Activated T-helper 17 cell treated with anti-CD3 and anti-CD28 coated beads, Interleukin-2, amount 50 U/mL, for 72 hours (primary cell): ENCODE results near the gene BICDL1. TPM values are rescaled to one million over a fixed set of nuclear protein-coding genes. Genes with fewer than 3 reads are reported as not detected.
"Not testable (repeated sequence)": the region's sequence is repeated elsewhere in the genome, so short reads cannot be mapped to it uniquely, and the experiment has no call there.

ENCODE experiments used
- ATAC-seq: fragments of 150-1000 bp; cut with Tn5 transposase; replicated peaks from 2 replicates; pipeline ENCODE4 v1.10.0; 2021; ENCODE audit warnings: mild to moderate bottlenecking, moderate library complexity
- H3K27ac Mint-ChIP-seq: one replicate; pipeline ENCODE4 v1.8.0; 2022; ENCODE audit warnings: mixed read lengths
- H3K27me3 Mint-ChIP-seq: one replicate; pipeline ENCODE4 v1.8.0; 2022; ENCODE audit warnings: mixed read lengths
- H3K36me3 Mint-ChIP-seq: one replicate; pipeline ENCODE4 v1.8.0; 2022; ENCODE audit warnings: low read depth, mild to moderate bottlenecking, mixed read lengths
- H3K4me1 Mint-ChIP-seq: one replicate; pipeline ENCODE4 v1.8.0; 2022; ENCODE audit warnings: mixed read lengths
- H3K4me3 Mint-ChIP-seq: one replicate; pipeline ENCODE4 v1.8.0; 2022; ENCODE audit warnings: mild to moderate bottlenecking, mixed read lengths
- H3K9me3 Mint-ChIP-seq: one replicate; pipeline ENCODE4 v1.8.0; 2022; ENCODE audit warnings: mixed read lengths
- total RNA-seq, 2 donors: library from RNA; stranded (reverse); gene quantifications; one replicate each; pipeline ENCODE4 v1.2.3, GENCODE V29; 2022

The BICDL1 gene
- total RNA-seq, 2 donors from 2014 or later = 36.9 to 91.6 TPM

DNA sequence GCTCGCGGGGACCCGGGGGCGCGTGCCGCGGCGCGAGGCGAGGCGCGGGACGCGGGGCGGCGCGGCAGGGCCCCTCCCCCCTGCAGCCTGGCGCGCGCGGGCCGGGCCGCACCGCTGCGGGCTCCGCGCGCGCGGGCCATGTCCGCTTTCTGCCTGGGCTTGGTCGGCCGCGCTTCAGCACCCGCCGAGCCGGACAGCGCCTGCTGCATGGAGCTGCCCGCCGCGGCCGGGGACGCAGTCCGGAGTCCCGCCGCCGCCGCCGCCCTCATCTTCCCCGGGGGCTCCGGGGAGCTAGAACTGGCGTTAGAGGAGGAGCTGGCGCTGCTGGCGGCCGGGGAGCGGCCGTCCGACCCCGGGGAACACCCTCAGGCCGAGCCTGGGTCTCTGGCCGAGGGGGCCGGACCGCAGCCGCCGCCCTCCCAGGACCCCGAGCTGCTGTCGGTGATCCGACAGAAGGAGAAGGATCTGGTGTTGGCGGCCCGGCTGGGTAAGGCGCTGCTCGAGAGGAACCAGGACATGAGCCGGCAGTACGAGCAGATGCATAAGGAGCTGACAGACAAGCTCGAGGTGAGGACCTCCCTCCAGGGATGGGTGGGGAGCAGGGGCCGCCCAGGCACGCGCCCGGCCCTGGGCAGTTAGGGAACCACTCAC lies 820 bp downstream of the BICDL1 start:
- Mint-ChIP-seq H3K4me1 (peaks cover 11% of the 10 kb centered on the region), H3K27me3 (no peaks in the 10 kb centered on the region), H3K27ac (peak overlapping the region; percentile 89), H3K4me3 (peak overlapping the region; percentile 88), H3K9me3 (no peaks in the 10 kb centered on the region), H3K36me3 (peaks cover 49% of the 10 kb centered on the region)
- ATAC-seq = peak; percentile 26

DNA sequence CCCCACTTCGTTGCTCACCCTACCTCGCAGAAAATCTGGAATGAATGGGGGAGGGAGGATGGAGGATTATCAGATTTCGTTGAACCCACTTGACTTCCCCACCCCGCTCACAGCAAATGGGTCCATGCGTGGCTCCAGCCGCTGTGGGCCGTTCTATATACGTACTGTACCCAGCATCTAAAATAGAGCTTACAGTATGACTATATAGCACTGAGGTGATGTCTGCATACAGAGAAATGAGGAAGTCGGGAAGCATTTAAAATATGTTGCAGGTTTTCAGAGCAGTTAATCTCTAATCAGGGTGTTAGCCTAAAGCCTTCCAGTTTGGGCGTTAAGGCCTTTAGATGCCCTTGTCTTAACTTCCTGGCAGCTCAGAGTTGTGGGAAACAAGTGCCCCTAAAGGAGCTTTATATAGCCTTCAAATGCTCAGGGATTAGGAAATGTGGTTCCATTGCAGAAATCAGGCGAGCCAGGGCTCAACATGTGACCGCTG lies 1.4 kb downstream of the BICDL1 start:
- no peaks in the 10 kb centered on the region for H3K27me3 Mint-ChIP-seq
- no peaks in the 10 kb centered on the region for H3K9me3 Mint-ChIP-seq
- H3K27ac Mint-ChIP-seq = peak overlapping the region; percentile 89
- H3K4me3 Mint-ChIP-seq = peak overlapping the region; percentile 88
- no peak for ATAC-seq
- peaks cover 54% of the 10 kb centered on the region for H3K36me3 Mint-ChIP-seq
- peaks cover 11% of the 10 kb centered on the region for H3K4me1 Mint-ChIP-seq

DNA sequence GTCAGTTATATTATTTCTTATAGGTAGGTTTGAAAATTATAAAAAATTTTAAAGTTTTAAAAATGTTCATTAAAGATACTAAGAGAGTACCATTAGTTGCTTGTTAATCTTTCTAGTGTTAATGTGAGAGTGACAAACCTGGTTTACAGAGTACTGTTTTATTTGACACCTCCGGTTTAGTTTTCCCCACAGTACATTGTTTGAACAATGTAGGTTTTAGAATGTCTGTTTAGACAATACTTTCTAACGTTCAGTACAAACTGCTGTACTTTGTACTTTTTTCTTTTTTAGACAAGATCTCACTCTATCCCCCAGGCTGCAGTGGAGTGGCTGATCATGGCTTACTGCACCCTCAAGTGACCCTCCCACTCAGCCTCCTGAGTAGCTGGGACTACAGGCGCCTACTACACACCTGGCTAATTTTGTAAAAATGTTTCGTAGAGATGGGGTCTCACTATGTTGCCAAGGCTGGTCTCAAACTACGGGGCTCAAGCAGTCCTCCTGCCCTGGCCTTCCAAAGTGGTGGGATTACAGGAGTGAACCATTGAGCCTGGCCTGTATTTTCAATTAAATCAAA lies 3.2 kb downstream of the BICDL1 start:
- H3K4me1 Mint-ChIP-seq = peaks cover 15% of the 10 kb centered on the region
- no peaks in the 10 kb centered on the region for H3K9me3 Mint-ChIP-seq
- H3K27ac Mint-ChIP-seq = peak overlapping the region; percentile 89
- H3K36me3 Mint-ChIP-seq = peaks cover 72% of the 10 kb centered on the region
- H3K4me3 Mint-ChIP-seq = peak overlapping the region; percentile 88
- H3K27me3 Mint-ChIP-seq = no peaks in the 10 kb centered on the region
- ATAC-seq = no peak

DNA sequence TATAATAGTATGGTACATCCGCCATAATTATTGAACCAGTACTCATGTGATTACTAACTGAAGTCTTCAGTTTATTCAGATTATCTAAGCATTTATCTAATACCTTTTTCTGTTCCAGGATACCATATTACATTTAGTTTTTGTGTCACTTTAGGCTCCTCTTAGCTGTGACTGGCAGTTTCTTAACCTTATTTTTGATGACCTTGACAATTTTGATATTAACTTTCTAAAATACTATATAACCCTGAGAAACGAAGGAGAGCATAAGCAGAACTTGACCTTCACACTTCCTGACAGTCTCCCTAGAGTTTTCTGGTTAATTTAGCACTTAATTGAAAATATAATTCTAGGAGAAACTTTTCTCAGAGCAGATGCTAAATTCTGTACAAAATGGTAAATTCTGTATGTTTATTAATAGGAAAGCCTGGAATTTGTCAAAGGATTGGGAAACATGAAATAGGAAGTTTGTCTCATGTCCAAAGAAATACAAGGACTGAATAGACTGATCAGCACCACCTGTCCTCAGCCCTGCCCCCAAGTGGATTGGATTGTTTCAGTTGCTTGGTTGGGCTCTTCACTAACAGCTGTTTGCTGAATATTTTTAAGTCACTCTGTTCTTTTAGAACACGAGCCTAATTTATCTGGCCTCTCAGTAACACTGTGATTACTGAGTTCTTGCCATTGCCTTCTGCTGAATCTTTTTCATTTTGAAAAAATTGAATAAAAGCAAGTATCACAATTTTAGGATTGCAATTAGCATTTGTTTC lies 6.0 kb downstream of the BICDL1 start:
- H3K4me1 Mint-ChIP-seq = peaks cover 20% of the 10 kb centered on the region
- H3K27me3 Mint-ChIP-seq = no peaks in the 10 kb centered on the region
- H3K27ac Mint-ChIP-seq = peak overlapping the region; percentile 92
- H3K4me3 Mint-ChIP-seq = no peak overlapping the region
- no peaks in the 10 kb centered on the region for H3K9me3 Mint-ChIP-seq
- ATAC-seq = no peak
- H3K36me3 Mint-ChIP-seq = peaks cover 100% of the 10 kb centered on the region

DNA sequence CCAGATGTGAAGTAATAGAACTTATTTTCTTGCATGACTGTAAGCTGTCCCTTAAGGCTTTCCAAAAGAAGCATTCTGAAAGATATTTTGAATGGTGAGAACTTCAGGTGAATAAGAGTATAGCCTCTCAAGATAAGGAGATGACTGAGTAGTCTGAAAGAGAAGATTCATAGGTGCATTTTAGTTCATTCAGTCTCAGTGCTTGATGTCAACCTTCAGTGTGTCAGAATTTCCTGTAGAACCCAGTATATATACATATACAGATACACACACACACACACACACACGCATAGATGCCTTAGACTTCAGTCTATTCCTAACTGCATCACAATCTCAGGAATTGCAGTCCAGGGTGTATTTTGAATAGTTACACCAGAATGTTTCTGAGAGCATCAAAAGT lies 7.4 kb downstream of the BICDL1 start:
- H3K4me1 Mint-ChIP-seq = peaks cover 20% of the 10 kb centered on the region
- H3K36me3 Mint-ChIP-seq = peaks cover 100% of the 10 kb centered on the region
- ATAC-seq = peak; percentile 43
- H3K27ac Mint-ChIP-seq = no peak overlapping the region
- no peaks in the 10 kb centered on the region for H3K27me3 Mint-ChIP-seq
- no peaks in the 10 kb centered on the region for H3K9me3 Mint-ChIP-seq
- no peak overlapping the region for H3K4me3 Mint-ChIP-seq

DNA sequence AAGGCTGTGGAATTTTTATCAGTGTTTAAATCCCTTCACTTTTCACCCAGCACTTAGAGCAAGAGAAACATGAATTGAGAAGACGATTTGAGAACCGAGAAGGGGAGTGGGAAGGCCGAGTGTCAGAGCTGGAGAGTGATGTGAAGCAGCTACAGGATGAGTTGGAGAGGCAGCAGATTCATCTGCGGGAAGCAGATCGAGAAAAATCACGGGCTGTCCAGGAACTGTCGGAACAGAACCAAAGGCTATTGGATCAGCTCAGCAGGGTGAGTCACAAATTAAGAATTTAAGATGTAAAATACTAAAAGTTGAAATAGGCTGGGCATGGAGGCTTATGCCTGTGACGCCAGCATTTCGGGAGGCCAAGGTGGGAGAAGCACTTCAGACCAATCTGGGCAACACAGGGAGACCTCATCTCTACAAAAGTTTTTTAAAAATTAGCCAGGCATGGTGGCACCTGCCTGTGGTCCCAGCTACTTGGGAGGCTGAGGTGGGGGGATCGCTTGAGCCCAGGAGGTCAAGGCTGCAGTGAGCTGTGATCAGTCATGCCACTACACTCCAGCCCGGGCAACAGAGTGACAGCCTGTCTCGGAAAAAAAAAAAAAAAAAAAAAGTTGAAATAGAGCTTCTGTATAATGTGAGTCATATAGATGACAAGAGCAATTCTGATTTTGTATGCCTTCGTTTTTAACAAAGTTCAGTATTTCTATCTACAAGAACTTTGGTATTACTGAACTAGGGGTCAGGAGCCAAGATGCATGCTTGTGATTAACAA lies 9.6 kb downstream of the BICDL1 start:
- peak; percentile 38 for ATAC-seq
- Mint-ChIP-seq H3K4me3 (no peak overlapping the region), H3K36me3 (peaks cover 100% of the 10 kb centered on the region), H3K9me3 (no peaks in the 10 kb centered on the region), H3K27me3 (no peaks in the 10 kb centered on the region), H3K27ac (peak overlapping the region; percentile 70), H3K4me1 (peaks cover 20% of the 10 kb centered on the region)

DNA sequence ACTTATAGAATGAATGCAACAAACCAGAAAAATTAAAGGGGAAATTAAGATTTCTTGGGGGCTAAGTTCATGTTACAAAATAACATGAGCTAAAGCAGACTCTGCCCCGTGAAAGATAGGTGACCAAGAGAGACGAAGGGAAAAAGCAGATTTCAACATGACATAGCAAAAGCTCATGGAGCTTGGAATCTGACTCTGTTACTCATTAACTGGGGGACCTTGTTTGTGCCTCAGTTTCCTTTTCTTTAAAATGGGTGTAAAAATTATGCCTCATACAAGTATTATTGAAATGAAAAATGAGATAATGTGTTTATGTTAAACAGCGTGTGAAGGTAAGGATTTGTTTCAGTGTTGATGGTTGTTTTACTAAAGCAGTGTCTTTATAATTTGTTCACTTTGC lies 11.5 kb downstream of the BICDL1 start:
- H3K36me3 Mint-ChIP-seq = peaks cover 96% of the 10 kb centered on the region
- no peak overlapping the region for H3K4me3 Mint-ChIP-seq
- no peak overlapping the region for H3K27ac Mint-ChIP-seq
- no peaks in the 10 kb centered on the region for H3K9me3 Mint-ChIP-seq
- ATAC-seq = no peak
- peaks cover 17% of the 10 kb centered on the region for H3K4me1 Mint-ChIP-seq
- no peaks in the 10 kb centered on the region for H3K27me3 Mint-ChIP-seq

DNA sequence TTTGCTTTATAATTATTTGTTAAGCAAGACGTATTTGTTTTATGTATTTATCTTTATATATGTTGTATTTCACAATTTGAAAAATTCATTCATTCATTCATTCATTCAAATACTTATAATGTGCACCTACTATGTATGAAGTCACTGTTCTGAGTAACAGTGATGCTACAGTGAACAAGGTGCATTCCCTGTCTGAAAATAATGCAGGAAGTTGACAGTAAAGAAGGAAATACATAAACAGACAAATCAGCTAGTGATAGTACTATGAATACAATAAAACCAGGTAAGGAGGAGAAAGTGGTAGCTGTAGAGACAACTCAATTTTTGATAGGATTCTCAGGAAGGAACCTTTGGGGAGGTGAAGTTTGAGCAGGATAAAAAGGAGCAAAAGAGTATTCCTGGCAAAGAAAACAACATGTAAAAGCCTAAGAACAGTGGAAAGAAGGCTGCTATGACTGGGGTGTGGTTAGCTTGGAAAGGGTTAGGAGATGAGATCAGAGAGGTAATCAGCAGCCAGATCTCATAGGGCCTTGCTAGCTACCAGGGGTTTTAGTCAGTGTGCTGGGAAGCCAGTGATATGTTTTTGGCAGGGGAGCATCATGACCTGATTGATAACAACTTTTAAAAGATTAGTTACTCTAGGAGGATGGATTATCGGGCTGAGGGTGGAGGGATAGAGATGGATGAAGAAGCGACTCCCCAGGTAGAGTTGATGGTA lies 17.4 kb downstream of the BICDL1 start:
- H3K27me3 Mint-ChIP-seq = no peaks in the 10 kb centered on the region
- H3K27ac Mint-ChIP-seq = peak overlapping the region; percentile 100
- H3K4me3 Mint-ChIP-seq = peak overlapping the region; percentile 80
- peak; percentile 85 for ATAC-seq
- no peaks in the 10 kb centered on the region for H3K9me3 Mint-ChIP-seq
- H3K4me1 Mint-ChIP-seq = peaks cover 25% of the 10 kb centered on the region
- H3K36me3 Mint-ChIP-seq = peaks cover 96% of the 10 kb centered on the region

DNA sequence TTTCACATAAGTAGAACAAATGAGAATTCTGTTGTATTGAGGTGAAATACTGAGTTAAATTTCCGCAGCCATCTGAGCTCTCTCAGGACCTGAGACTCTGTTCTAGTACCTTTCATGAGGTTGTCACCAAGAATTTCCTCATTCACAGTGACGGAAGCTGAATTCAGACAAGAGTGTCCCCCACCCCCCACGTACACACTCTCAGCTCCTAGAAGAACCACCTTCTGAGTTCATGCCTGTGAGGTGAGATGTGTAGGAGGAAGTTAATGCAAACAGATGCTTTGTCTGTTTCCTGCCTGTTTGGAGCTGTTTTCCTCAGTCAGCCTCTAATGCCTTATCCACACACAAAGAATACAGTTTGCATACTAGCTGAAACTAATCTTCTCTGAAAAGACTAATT lies 18.2 kb downstream of the BICDL1 start:
- peaks cover 96% of the 10 kb centered on the region for H3K36me3 Mint-ChIP-seq
- peak overlapping the region; percentile 100 for H3K27ac Mint-ChIP-seq
- no peaks in the 10 kb centered on the region for H3K27me3 Mint-ChIP-seq
- peaks cover 32% of the 10 kb centered on the region for H3K4me1 Mint-ChIP-seq
- H3K4me3 Mint-ChIP-seq = peak overlapping the region; percentile 80
- peak; percentile 55 for ATAC-seq
- no peaks in the 10 kb centered on the region for H3K9me3 Mint-ChIP-seq

DNA sequence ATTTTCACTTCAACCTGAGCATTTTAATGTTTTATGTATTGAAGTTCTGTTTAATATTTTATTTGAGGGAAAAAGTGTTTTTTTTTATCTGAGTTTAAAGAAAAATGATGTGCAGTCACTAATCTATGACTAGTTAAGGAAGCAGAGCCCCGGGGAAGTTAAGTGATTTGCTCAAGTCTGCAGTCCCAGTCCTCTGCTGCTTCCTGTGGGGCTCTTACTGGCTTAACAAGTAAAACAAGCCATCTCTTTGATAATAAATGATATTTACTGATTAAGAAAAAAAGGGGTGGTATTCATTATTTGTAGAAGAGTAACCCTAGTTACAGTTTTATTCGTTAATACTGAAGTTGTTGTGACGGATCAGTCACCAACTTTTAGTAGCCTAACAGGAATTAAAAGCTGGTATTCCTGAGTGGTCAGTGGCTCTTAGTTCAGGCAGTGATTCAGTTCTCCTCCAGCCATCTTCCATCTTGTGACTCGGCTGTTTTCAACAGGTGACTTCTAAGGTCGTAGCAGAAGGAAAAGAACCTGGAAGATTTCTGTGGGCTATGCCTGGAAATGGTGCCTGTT lies 21.7 kb downstream of the BICDL1 start:
- peaks cover 51% of the 10 kb centered on the region for H3K4me1 Mint-ChIP-seq
- no peaks in the 10 kb centered on the region for H3K27me3 Mint-ChIP-seq
- peak overlapping the region; percentile 80 for H3K4me3 Mint-ChIP-seq
- peak overlapping the region; percentile 100 for H3K27ac Mint-ChIP-seq
- no peak for ATAC-seq
- H3K9me3 Mint-ChIP-seq = peaks cover 3% of the 10 kb centered on the region
- H3K36me3 Mint-ChIP-seq = peaks cover 96% of the 10 kb centered on the region

DNA sequence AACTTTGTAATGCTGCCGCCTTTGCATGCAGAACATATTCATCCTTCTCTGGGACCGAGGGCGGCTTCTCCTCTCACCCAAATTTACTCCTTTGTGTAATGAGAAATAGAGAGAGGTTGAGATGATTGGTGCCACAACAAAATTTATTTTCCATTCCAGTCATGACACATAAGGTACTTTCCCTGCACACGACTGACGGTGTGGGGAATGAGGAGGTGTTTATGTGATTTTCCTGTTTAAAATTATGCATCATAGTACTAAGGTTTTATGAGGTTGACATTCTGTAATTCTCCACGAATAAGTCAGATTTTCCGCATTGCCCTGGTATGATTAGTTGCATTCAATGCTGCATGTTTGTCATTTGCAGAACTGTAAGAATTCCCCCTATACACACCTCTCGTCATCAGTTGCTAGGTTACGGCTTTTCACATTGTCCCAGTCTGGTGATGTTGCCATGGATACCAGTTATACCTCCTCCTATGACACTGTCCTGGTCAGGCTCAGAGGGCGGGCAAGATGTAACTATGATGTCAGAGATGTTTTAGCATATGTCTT lies 23.1 kb downstream of the BICDL1 start:
- Mint-ChIP-seq H3K4me3 (peak overlapping the region; percentile 80), H3K27ac (peak overlapping the region; percentile 100), H3K4me1 (peaks cover 44% of the 10 kb centered on the region), H3K9me3 (peaks cover 3% of the 10 kb centered on the region), H3K27me3 (no peaks in the 10 kb centered on the region), H3K36me3 (peaks cover 96% of the 10 kb centered on the region)
- ATAC-seq = peak; percentile 75

DNA sequence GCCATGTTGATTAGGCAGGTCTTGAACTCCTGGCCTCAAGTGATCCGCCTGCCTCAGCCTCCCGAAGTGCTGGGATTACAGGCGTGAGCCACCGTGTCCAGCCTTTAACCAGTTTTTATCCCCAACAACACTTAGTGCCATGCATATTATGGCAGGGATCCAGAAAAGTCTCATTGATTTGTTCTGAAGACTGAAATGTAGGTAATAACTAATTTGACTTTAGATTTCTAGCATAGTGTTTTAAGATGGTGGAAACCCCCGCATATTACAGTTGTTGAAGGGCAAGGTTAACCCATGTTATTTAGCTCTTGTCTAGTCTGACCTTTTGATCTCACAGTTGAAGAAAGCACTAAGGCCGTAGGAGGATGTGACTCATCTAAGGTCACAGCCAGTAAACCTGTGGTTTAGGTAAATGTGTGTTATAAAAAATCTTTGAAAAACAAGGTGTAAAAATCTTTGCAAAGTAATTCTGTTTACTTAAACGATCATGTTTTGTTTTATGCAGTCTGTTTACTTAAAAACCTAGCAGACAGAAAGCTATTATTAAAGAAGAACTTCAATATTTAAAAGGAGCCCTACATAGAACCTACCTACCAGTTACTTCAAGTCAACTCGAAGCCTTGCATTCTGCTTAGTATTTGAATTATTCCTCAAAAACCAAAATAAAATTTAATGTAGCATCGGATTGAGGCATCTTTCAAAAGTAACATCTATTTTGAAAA lies 24.8 kb downstream of the BICDL1 start:
- Mint-ChIP-seq H3K36me3 (peaks cover 93% of the 10 kb centered on the region), H3K9me3 (peaks cover 3% of the 10 kb centered on the region), H3K4me1 (peaks cover 43% of the 10 kb centered on the region), H3K27ac (peak overlapping the region; percentile 100), H3K4me3 (peak overlapping the region; percentile 80), H3K27me3 (no peaks in the 10 kb centered on the region)
- ATAC-seq = peak; percentile 55

DNA sequence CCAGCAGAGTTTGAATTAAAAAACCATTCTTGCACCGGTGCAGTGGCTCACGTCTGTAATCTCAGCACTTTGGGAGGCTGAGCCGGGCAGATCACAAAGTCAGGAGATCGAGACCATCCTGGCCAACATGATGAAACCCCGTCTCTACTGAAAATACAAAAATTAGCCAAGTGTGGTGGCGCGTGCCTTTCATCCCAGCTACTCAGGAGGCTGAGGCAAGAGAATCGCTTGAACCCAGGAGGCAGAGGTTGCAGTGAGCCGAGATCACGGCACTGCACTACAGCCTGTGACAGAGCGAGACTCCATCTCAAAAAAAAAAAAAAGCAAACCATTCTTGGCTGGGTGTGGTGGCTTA lies 25.3 kb downstream of the BICDL1 start:
- H3K4me1 Mint-ChIP-seq = peaks cover 41% of the 10 kb centered on the region
- not testable (repeated sequence) for H3K27me3 Mint-ChIP-seq, H3K9me3 Mint-ChIP-seq, ATAC-seq
- H3K36me3 Mint-ChIP-seq = peaks cover 92% of the 10 kb centered on the region
- peak overlapping the region; percentile 100 for H3K27ac Mint-ChIP-seq
- H3K4me3 Mint-ChIP-seq = peak overlapping the region; percentile 80
